Activated T-helper 17 cell treated with anti-CD3 and anti-CD28 coated beads, Interleukin-2, amount 50 U/mL, for 72 hours (primary cell): ENCODE results near the gene WDSUB1. TPM values are rescaled to one million over a fixed set of nuclear protein-coding genes. Genes with fewer than 3 reads are reported as not detected.

Experiments
- ATAC-seq: fragments of 150-1000 bp; cut with Tn5 transposase; replicated peaks from 2 replicates; pipeline ENCODE4 v1.10.0; 2021; ENCODE audit warnings: mild to moderate bottlenecking, moderate library complexity
- H3K27ac Mint-ChIP-seq: one replicate; pipeline ENCODE4 v1.8.0; 2022; ENCODE audit warnings: mixed read lengths
- H3K27me3 Mint-ChIP-seq: one replicate; pipeline ENCODE4 v1.8.0; 2022; ENCODE audit warnings: mixed read lengths
- H3K36me3 Mint-ChIP-seq: one replicate; pipeline ENCODE4 v1.8.0; 2022; ENCODE audit warnings: low read depth, mild to moderate bottlenecking, mixed read lengths
- H3K4me1 Mint-ChIP-seq: one replicate; pipeline ENCODE4 v1.8.0; 2022; ENCODE audit warnings: mixed read lengths
- H3K4me3 Mint-ChIP-seq: one replicate; pipeline ENCODE4 v1.8.0; 2022; ENCODE audit warnings: mild to moderate bottlenecking, mixed read lengths
- H3K9me3 Mint-ChIP-seq: one replicate; pipeline ENCODE4 v1.8.0; 2022; ENCODE audit warnings: mixed read lengths
- total RNA-seq, 2 donors: library from RNA; stranded (reverse); gene quantifications; one replicate each; pipeline ENCODE4 v1.2.3, GENCODE V29; 2022

WDSUB1 gene
- total RNA-seq, 2 donors from 2014 or later: 7.6 to 7.8 TPM

DNA sequence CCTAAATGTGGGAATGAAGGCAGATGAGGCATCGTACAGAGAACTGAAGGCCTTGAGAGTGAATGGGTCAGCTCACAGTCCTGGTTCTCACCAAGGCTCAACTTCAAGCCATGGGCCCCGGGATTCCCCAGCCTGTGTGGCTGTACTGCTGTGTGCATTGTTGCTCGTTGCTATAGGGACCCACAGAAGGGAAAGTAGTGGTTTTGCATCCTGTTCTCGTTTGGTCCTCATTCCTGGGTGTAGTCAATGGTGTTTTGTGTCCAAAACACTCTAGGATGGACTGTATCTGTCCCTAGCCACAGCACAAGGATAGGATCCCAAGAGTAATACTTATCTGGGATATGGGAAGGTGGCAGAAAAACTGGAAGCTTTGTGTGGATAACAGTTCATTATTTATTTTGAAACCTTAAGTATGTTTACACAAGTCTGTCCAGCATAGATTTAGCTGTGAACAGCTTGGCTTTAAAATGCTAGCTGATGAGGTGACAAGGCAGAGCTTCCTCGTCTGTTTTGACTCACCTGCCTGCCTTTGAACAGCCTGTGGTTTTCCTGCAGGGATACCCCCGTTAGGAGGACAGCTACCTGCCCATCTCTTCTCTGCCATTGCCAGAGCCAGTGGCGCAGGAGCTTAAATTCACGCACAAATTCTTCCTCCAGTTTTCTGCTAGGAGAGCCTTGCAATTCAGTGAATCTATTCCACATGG is 85.0 kb downstream of the WDSUB1 start:
- peak; percentile 84 for ATAC-seq
- no peaks in the 10 kb centered on the region for H3K9me3 Mint-ChIP-seq
- no peaks in the 10 kb centered on the region for H3K36me3 Mint-ChIP-seq

GRCh38 chr2:159200498-159200897 is 86.0 kb downstream of the WDSUB1 start:
- Mint-ChIP-seq H3K9me3 (no peaks in the 10 kb centered on the region), H3K4me3 (no peak overlapping the region), H3K36me3 (no peaks in the 10 kb centered on the region), H3K27ac (peak overlapping the region; percentile 20), H3K27me3 (no peaks in the 10 kb centered on the region), H3K4me1 (peaks cover 10% of the 10 kb centered on the region)
- ATAC-seq: no peak

More for the DNA sequence above, 85.0 kb downstream of the WDSUB1 start:
- H3K4me1 Mint-ChIP-seq: peaks cover 10% of the 10 kb centered on the region
- H3K27ac Mint-ChIP-seq: peak overlapping the region; percentile 20
- no peaks in the 10 kb centered on the region for H3K27me3 Mint-ChIP-seq
- H3K4me3 Mint-ChIP-seq: no peak overlapping the region

- Mint-ChIP-seq H3K4me1 (peaks cover 10% of the 10 kb centered on the region), H3K9me3 (no peaks in the 10 kb centered on the region), H3K27ac (no peak overlapping the region), H3K27me3 (no peaks in the 10 kb centered on the region), H3K36me3 (no peaks in the 10 kb centered on the region), H3K4me3 (no peak overlapping the region)
- ATAC-seq: no peak
These were observed 86.6 kb downstream of the WDSUB1 start for GRCh38 chr2:159199761-159200465.

DNA sequence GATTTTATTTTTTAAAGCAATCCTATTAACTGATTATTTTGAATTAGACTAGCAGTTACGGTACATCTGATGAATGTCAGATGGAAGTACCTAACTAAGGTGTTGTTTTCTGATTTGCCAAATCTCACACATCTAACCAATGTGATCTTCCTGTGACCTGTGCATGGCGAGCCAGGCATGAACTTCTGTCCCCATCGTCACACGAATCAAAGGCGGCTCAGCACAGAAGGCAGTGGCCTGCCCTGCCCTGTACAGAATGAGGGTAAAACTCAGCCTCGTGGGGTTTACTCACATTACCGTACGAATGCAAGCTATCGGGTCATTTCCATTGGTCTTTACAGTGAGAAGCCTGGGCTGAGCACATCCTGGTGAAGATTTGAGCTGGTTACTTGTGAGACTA is 87.3 kb downstream of the WDSUB1 start:
- ATAC-seq: no peak
- H3K36me3 Mint-ChIP-seq: no peaks in the 10 kb centered on the region
- no peak overlapping the region for H3K27ac Mint-ChIP-seq

DNA sequence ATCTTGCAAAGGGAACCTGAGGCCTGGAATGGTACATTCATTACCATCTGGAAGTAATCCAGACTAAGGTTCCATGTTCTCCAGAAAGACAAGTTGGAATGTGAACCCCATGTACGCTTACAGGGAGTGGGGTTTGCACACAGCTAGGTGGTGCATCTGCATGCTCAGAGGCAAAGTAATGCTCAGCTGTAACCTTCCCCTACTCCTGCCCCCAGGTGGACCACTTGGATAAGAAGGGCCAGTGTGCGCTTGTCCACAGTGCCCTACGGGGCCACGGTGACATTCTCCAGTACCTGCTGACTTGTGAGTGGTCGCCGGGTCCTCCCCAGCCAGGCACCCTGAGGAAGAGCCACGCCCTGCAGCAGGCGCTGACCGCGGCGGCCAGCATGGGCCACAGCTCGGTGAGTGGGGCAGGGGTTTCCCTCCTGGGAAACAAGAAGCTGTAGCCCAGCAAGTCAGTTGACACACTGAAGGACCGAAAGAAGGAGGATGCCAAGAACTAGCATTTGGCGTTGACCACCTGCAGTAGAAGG is 90.0 kb downstream of the WDSUB1 start:
- ATAC-seq: no peak
- H3K36me3 Mint-ChIP-seq: no peaks in the 10 kb centered on the region
- peaks cover 8% of the 10 kb centered on the region for H3K4me1 Mint-ChIP-seq
- H3K4me3 Mint-ChIP-seq: no peak overlapping the region
- H3K9me3 Mint-ChIP-seq: no peaks in the 10 kb centered on the region
- H3K27ac Mint-ChIP-seq: no peak overlapping the region
- no peaks in the 10 kb centered on the region for H3K27me3 Mint-ChIP-seq

More for the DNA sequence above, 87.3 kb downstream of the WDSUB1 start:
- Mint-ChIP-seq H3K9me3 (no peaks in the 10 kb centered on the region), H3K27me3 (no peaks in the 10 kb centered on the region), H3K4me3 (no peak overlapping the region), H3K4me1 (peaks cover 10% of the 10 kb centered on the region)

- ATAC-seq: no peak
- no peak overlapping the region for H3K4me3 Mint-ChIP-seq
- no peaks in the 10 kb centered on the region for H3K9me3 Mint-ChIP-seq
- peaks cover under 1% of the 10 kb centered on the region for H3K4me1 Mint-ChIP-seq
- H3K27me3 Mint-ChIP-seq: no peaks in the 10 kb centered on the region
- no peaks in the 10 kb centered on the region for H3K36me3 Mint-ChIP-seq
- no peak overlapping the region for H3K27ac Mint-ChIP-seq
These were observed 90.8 kb downstream of the WDSUB1 start for GRCh38 chr2:159195697-159196096.

- Mint-ChIP-seq H3K4me3 (no peak overlapping the region), H3K9me3 (no peaks in the 10 kb centered on the region), H3K27ac (no peak overlapping the region), H3K27me3 (no peaks in the 10 kb centered on the region), H3K36me3 (no peaks in the 10 kb centered on the region), H3K4me1 (no peaks in the 10 kb centered on the region)
- no peak for ATAC-seq
These were observed 92.3 kb downstream of the WDSUB1 start for GRCh38 chr2:159194241-159194640.

DNA sequence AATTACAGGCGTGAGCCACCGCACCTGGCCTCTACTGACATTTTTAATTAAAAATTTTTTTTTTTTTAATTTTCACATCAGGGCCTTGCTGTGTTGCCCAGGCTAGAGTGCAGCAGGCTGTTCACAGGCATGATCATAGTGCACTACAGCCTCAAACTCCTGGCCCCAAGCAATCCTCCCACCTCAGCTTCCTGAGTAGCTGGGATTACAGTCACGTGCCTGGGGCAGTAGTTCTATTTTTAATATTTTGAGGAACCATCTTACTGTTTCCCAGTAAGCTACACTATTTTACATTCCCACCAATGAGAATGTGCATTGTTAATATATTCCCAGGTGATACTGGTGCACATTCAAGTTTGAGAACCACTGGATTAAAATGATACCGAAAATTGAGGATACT is 92.7 kb downstream of the WDSUB1 start:
- ATAC-seq: no peak
- no peaks in the 10 kb centered on the region for H3K36me3 Mint-ChIP-seq
- no peak overlapping the region for H3K4me3 Mint-ChIP-seq
- H3K4me1 Mint-ChIP-seq: no peaks in the 10 kb centered on the region
- H3K9me3 Mint-ChIP-seq: no peaks in the 10 kb centered on the region
- H3K27me3 Mint-ChIP-seq: no peaks in the 10 kb centered on the region
- H3K27ac Mint-ChIP-seq: no peak overlapping the region

- no peak overlapping the region for H3K4me3 Mint-ChIP-seq
- H3K27ac Mint-ChIP-seq: no peak overlapping the region
- no peak for ATAC-seq
- no peaks in the 10 kb centered on the region for H3K27me3 Mint-ChIP-seq
- H3K9me3 Mint-ChIP-seq: no peaks in the 10 kb centered on the region
- no peaks in the 10 kb centered on the region for H3K4me1 Mint-ChIP-seq
- no peaks in the 10 kb centered on the region for H3K36me3 Mint-ChIP-seq
These were observed 94.1 kb downstream of the WDSUB1 start for GRCh38 chr2:159192371-159192918.

DNA sequence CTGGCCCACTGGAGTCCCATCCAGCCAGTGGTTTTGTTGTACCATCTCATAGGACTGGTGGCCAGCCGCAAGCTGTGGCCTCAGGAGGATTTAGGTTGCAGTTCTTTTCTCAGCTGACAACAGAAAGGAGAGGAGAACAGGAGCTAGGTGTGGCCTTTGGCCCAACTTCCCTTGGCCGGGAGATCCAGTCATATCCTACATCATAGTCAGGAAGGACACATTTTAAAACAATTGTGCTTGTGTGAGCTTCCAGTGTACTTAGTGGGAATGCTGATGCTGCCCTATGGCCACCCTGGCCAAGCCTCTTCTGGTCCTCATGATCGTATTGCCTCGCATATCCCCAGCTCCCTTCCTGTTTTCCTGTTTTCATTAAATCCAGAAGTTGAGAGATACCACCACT is 98.1 kb downstream of the WDSUB1 start:
- Mint-ChIP-seq H3K4me3 (no peak overlapping the region), H3K9me3 (no peaks in the 10 kb centered on the region), H3K4me1 (no peaks in the 10 kb centered on the region)

GRCh38 chr2:159187106-159187505 is 99.4 kb downstream of the WDSUB1 start:
- Mint-ChIP-seq H3K9me3 (no peaks in the 10 kb centered on the region), H3K4me1 (no peaks in the 10 kb centered on the region), H3K36me3 (no peaks in the 10 kb centered on the region), H3K4me3 (no peak overlapping the region), H3K27ac (no peak overlapping the region), H3K27me3 (no peaks in the 10 kb centered on the region)
- ATAC-seq: no peak

More for the DNA sequence above, 98.1 kb downstream of the WDSUB1 start:
- Mint-ChIP-seq H3K27me3 (no peaks in the 10 kb centered on the region), H3K27ac (no peak overlapping the region), H3K36me3 (no peaks in the 10 kb centered on the region)
- ATAC-seq: no peak

DNA sequence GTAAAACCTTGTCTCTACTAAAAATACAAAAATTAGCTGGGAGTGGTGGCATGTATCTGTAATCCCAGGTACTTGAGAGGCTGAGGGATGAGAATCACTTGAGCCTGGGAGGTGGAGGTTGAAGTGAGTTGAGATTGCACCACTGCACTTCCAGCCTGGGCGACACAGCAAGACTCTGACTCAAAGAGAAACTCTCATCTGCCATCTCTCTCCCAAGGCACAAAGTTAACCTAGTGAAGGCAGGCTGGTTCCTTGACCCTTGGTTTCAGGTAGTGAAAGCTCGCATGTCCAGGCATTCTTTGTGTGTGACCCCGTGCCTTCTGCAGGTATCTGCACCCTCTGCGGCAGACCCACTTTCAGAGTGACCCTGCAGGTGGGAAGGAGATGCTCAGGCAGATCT is 100.0 kb downstream of the WDSUB1 start:
- Mint-ChIP-seq H3K4me3 (no peak overlapping the region), H3K27me3 (no peaks in the 10 kb centered on the region), H3K36me3 (no peaks in the 10 kb centered on the region), H3K27ac (no peak overlapping the region), H3K9me3 (no peaks in the 10 kb centered on the region), H3K4me1 (no peaks in the 10 kb centered on the region)
- no peak for ATAC-seq
